Right atrium auricular region (tissue), 2 donors: ENCODE data around the gene PROX2. TPM values are rescaled to one million over a fixed set of nuclear protein-coding genes. Genes with fewer than 3 reads are reported as not detected.

Experiments used
- DNase-seq: peaks from one replicate; pipeline ENCODE4 v3.0.0-alpha.2; 2019; ENCODE audit warnings: low spot score
- H3K27ac ChIP-seq, 2 donors: fragments of 200-600 bp; sonication (generic); 1 replicate in 1 of 2; 2 replicates in 1 of 2; pipeline ENCODE4 v1.5.1; 2016 to 2019
- H3K27me3 ChIP-seq, 2 donors: fragments of 200-600 bp; sonication (generic); one replicate each; pipeline versions ENCODE4 v1.5.1 to v1.6.0; 2017 to 2019
- H3K36me3 ChIP-seq: fragments of 200-600 bp; sonication (generic); one replicate; pipeline ENCODE4 v1.5.1; 2016
- H3K4me1 ChIP-seq, 2 donors: fragments of 200-600 bp; sonication (generic); one replicate each; pipeline versions ENCODE4 v1.5.1 to v1.6.0; 2017 to 2019
- H3K4me3 ChIP-seq, 2 donors: fragments of 200-600 bp; sonication (generic); 1 replicate in 1 of 2; 2 replicates in 1 of 2; pipeline ENCODE4 v1.5.1; 2017 to 2019; ENCODE audit warnings: mild to moderate bottlenecking in 1 of 2, moderate library complexity in 1 of 2
- H3K9me3 ChIP-seq, 2 donors: fragments of 200-600 bp; sonication (generic); one replicate each; pipeline ENCODE4 v1.5.1; 2019
- total RNA-seq, 2 donors: library from RNA; depleted of rRNA; stranded (reverse); fragments of >200 nt; gene quantifications; one replicate each; pipeline ENCODE4 v1.1.0, GENCODE V29; 2016
- TF ChIP-seq, protein P1 (sequence below), 2 donors: fragments of 200-600 bp; sonication (generic); IDR thresholded peaks; one replicate each; pipeline ENCODE4 v1.5.1; 2019; ENCODE audit warnings: antibody characterized with exemption in 2 of 2

Gene PROX2
- total RNA-seq, 2 donors from 2014 or later = not detected

DNA sequence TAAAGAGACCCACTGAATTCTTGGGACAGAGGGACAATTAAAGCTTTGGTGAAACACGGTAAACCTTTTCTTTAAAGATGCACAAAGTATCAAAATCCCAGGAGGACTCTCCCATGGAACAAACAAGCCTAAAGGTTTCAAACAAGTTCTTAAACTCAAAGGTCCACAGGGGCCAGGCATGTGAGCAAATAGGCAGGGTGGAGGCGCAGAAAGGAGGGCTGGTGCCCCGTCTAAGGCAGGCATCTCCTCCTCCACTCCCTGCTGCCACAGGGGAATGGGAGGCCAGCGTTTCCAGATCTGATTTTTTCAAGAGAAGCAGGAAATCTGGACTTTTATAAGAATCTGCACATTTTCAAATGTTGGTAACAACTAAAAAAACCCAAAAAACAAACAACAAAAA, 39.5 kb upstream of the PROX2 start:
- no peaks in the 10 kb centered on the region for H3K9me3 ChIP-seq
- no peak overlapping the region for H3K4me3 ChIP-seq
- H3K36me3 ChIP-seq = no peaks in the 10 kb centered on the region
- TF ChIP-seq, protein P1, sequence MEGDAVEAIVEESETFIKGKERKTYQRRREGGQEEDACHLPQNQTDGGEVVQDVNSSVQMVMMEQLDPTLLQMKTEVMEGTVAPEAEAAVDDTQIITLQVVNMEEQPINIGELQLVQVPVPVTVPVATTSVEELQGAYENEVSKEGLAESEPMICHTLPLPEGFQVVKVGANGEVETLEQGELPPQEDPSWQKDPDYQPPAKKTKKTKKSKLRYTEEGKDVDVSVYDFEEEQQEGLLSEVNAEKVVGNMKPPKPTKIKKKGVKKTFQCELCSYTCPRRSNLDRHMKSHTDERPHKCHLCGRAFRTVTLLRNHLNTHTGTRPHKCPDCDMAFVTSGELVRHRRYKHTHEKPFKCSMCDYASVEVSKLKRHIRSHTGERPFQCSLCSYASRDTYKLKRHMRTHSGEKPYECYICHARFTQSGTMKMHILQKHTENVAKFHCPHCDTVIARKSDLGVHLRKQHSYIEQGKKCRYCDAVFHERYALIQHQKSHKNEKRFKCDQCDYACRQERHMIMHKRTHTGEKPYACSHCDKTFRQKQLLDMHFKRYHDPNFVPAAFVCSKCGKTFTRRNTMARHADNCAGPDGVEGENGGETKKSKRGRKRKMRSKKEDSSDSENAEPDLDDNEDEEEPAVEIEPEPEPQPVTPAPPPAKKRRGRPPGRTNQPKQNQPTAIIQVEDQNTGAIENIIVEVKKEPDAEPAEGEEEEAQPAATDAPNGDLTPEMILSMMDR (IDR thresholded peaks at IDR 0.05) = no peak
- peak overlapping the region; percentile 23 to 71 for H3K27ac ChIP-seq
- H3K27me3 ChIP-seq = no peaks in the 10 kb centered on the region
- DNase-seq = no peak
- H3K4me1 ChIP-seq = peaks cover 0 to 35% of the 10 kb centered on the region in 2 donors

DNA sequence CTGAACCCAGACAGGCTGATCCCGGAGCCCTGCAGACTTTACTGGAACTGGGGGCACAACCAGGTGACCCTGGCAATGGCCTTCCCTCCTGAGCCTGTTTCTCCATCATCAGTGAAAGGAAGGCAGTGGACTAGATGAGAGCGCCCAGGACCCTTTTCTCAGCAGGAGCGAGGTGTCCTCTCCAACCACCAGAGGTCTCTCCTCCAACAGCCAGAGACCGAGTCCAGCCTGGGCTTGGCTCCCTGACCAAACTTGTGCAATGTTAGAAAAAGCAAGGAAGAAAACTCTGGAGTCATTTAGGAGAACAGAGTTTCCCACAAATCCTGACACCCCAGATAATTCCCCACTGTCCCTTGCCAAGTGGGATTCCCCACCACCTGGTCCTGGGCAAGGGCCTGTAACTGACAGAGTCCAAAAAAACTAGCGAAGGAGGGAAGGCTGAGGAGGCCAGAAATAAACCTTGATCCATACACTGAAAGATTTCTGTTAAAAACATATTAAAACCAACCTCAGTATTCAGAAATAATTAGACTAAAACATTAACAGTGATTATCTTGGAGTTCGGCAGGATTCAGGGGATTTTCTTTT, 38.1 kb upstream of the PROX2 start:
- H3K27ac ChIP-seq = peak overlapping the region; percentile 14 to 55
- no peaks in the 10 kb centered on the region for H3K9me3 ChIP-seq
- TF ChIP-seq, protein P1 (IDR thresholded peaks at IDR 0.05) = peak; percentile 55 to 87
- H3K4me3 ChIP-seq = no peak overlapping the region
- peaks cover 0 to 38% of the 10 kb centered on the region in 2 donors for H3K4me1 ChIP-seq
- peak; percentile 84 for DNase-seq
- no peaks in the 10 kb centered on the region for H3K36me3 ChIP-seq
- no peaks in the 10 kb centered on the region for H3K27me3 ChIP-seq

DNA sequence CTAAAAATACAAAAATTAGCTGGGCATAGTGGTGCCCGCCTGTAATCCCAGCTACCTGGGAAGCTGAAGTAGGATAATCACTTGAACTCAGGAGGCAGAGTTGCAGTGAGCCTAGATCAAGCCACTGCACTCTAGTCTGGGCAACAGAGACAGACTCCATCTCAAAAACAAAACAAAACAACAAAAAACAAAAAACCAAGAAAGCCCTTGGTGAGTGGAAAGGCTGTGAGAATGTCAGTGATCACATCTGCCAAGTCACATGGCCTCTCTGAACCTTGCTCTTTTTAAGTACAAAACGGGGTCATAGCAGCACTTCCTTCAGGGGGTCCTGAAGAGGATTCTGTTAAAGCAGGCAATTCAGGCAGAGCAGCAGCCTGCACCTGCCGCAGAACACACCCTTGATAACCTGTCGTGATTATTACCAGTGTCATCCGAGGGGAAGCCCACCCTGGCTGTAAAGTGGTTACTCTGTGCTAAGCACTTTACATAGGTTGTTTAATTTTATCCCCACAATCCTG, 37.5 kb upstream of the PROX2 start:
- Histone ChIP-seq H3K27me3 (no peaks in the 10 kb centered on the region), H3K4me1 (peaks cover 0 to 42% of the 10 kb centered on the region in 2 donors), H3K36me3 (no peaks in the 10 kb centered on the region), H3K4me3 (no peak overlapping the region), H3K9me3 (no peaks in the 10 kb centered on the region), H3K27ac (no peak overlapping the region)
- TF ChIP-seq, protein P1 (IDR thresholded peaks at IDR 0.05) = no peak
- DNase-seq = no peak

DNA sequence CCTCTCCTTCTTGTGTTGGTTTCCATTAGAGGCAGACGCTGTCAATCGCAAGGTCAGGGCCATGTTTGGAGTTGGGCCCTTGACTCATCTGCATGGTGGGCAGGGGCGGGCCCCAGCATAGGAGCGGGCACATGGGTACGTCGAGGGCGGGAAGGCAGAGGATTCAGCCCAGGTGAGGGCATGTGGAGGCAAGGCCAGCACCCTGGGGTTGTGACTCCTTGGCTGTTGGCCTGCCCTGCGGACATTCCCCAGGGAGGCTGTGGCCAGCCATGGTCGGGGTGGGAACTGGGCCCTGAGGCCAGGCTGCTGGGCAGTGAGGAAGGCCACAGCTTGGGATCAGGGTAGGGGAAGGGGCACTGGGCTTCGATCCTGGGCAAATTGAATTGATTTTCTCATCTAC, 36.9 kb upstream of the PROX2 start:
- no peak for DNase-seq
- H3K4me1 ChIP-seq = peaks cover 0 to 42% of the 10 kb centered on the region in 2 donors
- TF ChIP-seq, protein P1 (IDR thresholded peaks at IDR 0.05) = no peak

DNA sequence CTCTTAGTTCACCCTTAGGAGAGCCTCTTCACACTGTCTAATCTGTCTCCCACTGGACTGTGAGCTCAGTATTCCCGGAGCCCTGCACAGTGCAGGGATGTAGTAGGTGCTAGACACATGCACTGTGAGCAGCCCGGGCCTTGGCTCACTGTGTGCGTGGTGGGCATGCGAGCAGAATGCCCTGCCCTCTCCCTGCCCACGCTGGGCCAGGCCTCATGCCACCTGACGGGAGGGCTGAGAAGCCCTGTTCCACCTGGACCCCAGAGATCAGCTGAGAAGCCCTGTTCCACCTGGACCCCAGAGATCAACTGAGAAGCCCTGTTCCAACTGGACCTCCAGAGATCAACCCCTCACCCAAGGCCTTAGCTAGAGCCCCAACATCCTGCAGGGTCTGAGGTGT, 36.2 kb upstream of the PROX2 start:
- DNase-seq = no peak
- H3K27ac ChIP-seq = no peak overlapping the region
- no peaks in the 10 kb centered on the region for H3K36me3 ChIP-seq
- H3K27me3 ChIP-seq = no peaks in the 10 kb centered on the region
- no peak overlapping the region for H3K4me3 ChIP-seq
- TF ChIP-seq, protein P1 (IDR thresholded peaks at IDR 0.05) = no peak
- peaks cover 0 to 42% of the 10 kb centered on the region in 2 donors for H3K4me1 ChIP-seq
- no peaks in the 10 kb centered on the region for H3K9me3 ChIP-seq

More for the DNA sequence above, 36.9 kb upstream of the PROX2 start:
- H3K9me3 ChIP-seq = no peaks in the 10 kb centered on the region
- no peaks in the 10 kb centered on the region for H3K36me3 ChIP-seq
- H3K27me3 ChIP-seq = no peaks in the 10 kb centered on the region
- no peak overlapping the region for H3K4me3 ChIP-seq
- no peak overlapping the region for H3K27ac ChIP-seq

DNA sequence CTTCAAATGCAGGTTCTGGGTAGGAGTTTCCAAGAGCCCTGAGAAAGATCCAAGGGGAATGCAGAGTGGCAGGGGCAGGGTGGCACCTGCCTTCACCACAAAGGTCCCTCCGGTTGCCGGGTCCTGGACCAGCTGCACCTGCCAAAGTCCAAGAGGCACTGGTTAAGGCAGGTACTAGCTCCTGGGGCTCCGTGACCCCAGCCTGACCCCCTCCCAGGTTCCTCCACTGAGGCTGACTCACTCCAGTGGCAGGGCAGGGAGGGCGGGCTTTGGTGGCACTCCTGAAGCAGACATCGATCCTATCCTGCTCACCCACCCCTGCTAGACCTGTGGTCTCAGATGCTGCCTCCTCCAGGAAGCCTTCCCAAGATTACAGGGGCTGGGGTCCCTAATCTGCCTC, 35.8 kb upstream of the PROX2 start:
- peaks cover 0 to 42% of the 10 kb centered on the region in 2 donors for H3K4me1 ChIP-seq

More for the DNA sequence above, 35.8 kb upstream of the PROX2 start:
- Histone ChIP-seq H3K27me3 (no peaks in the 10 kb centered on the region), H3K4me3 (no peak overlapping the region), H3K9me3 (no peaks in the 10 kb centered on the region), H3K27ac (no peak overlapping the region), H3K36me3 (no peaks in the 10 kb centered on the region)
- DNase-seq = no peak
- TF ChIP-seq, protein P1 (IDR thresholded peaks at IDR 0.05) = no peak
